Subcutaneous abdominal adipose tissue (tissue), 5 donors: ENCODE data around the gene ERI3.

ENCODE experiments used
- H3K27ac ChIP-seq: one replicate; pipeline ENCODE4 v1.7.0; 2013; ENCODE audit warnings: low read depth, mild to moderate bottlenecking, inconsistent platforms, low read length, moderate library complexity
- H3K27me3 ChIP-seq, 5 donors: one replicate each; pipeline ENCODE4 v1.7.0; 2013; ENCODE audit warnings: low read length in 5 of 5, inconsistent platforms in 1 of 5; ENCODE audit not compliant: control insufficient read depth in 5 of 5, insufficient read depth in 4 of 5
- H3K36me3 ChIP-seq, 5 donors: one replicate each; pipeline ENCODE4 v1.7.0; 2013; ENCODE audit warnings: low read length in 5 of 5; ENCODE audit not compliant: control insufficient read depth in 5 of 5, insufficient read depth in 5 of 5
- H3K4me1 ChIP-seq, 5 donors: one replicate each; pipeline ENCODE4 v1.7.0; 2013; ENCODE audit warnings: low read length in 5 of 5, mild to moderate bottlenecking in 3 of 5, moderate library complexity in 1 of 5; ENCODE audit not compliant: control insufficient read depth in 5 of 5, insufficient read depth in 5 of 5
- H3K4me3 ChIP-seq, 5 donors: one replicate each; pipeline ENCODE4 v1.7.0; 2013; ENCODE audit warnings: low read length in 5 of 5, low read depth in 1 of 5
- H3K9ac ChIP-seq, 5 donors: one replicate each; pipeline ENCODE4 v1.7.0; 2013; ENCODE audit warnings: low read length in 5 of 5, mild to moderate bottlenecking in 4 of 5, moderate library complexity in 3 of 5
- H3K9me3 ChIP-seq, 5 donors: one replicate each; pipeline ENCODE4 v1.7.0; 2013; ENCODE audit warnings: low read length in 5 of 5; ENCODE audit not compliant: control insufficient read depth in 5 of 5
- donor health status: healthy.
- donor health status: healthy.
- donor health status: healthy.
- donor health status: healthy.
- donor health status: healthy.

ERI3 gene

DNA sequence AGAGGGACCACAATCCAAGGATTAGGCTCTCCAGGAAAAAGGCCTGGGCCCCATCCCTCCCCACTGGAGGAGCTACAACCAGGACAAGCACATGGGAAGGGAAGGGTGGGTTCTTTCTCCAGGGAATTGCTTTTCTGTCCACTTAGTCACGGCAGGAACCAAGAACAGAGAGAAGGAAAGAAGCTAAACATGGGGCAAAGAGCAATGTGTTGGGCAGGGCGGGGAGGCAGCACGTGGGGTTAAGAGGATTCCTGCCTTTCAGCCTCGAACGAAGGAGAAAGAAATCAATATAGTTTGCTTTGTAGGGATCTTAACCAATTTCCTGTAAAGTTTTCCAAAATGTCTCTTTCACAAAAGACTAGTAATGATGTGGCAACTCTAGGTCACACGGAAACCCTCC lies 21.7 kb downstream of the ERI3 start:
- H3K36me3 ChIP-seq = peaks cover 27 to 53% (median 35%) of the 10 kb centered on the region in 5 donors
- H3K9me3 ChIP-seq = peaks cover 0 to 4% (median 0%) of the 10 kb centered on the region in 5 donors
- no peak overlapping the region for H3K9ac ChIP-seq

GRCh38 chr1:44332505-44332904 lies 22.6 kb downstream of the ERI3 start:
- H3K27ac ChIP-seq = no peak overlapping the region
- H3K9ac ChIP-seq = no peak overlapping the region
- peaks cover 21 to 44% (median 28%) of the 10 kb centered on the region in 5 donors for H3K36me3 ChIP-seq
- no peaks in the 10 kb centered on the region for H3K27me3 ChIP-seq
- no peaks in the 10 kb centered on the region for H3K9me3 ChIP-seq
- H3K4me3 ChIP-seq = no peak overlapping the region
- H3K4me1 ChIP-seq = peaks cover 0 to 21% (median 18%) of the 10 kb centered on the region in 5 donors

More for the DNA sequence above, 21.7 kb downstream of the ERI3 start:
- Histone ChIP-seq H3K4me3 (no peak overlapping the region), H3K4me1 (peaks cover 0 to 12% (median 11%) of the 10 kb centered on the region in 5 donors), H3K27ac (no peak overlapping the region), H3K27me3 (no peaks in the 10 kb centered on the region)

DNA sequence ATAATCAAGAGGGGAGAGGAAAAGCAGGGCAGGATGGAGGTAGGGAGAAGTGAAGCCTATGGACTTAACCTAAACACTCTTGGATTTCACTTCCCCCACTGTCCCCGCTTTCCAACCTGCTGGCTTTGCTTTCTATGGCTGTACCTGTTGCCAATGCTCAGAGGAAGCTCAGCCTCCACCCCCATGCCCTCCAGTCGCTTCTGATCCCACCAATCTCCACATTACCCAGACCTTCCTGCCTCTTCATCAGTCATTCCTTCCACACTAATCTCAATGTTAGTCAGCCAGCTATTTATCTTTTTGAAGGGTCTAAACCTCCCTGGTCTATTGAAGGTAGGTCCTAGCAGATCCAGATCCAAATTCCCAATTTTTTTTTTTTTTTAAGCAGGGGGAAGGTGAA lies 24.1 kb downstream of the ERI3 start:
- Histone ChIP-seq H3K27ac (no peak overlapping the region), H3K4me3 (no peak overlapping the region), H3K36me3 (peaks cover 10 to 29% (median 14%) of the 10 kb centered on the region in 5 donors), H3K9me3 (no peaks in the 10 kb centered on the region), H3K27me3 (no peaks in the 10 kb centered on the region), H3K4me1 (peaks cover 0 to 35% (median 30%) of the 10 kb centered on the region in 5 donors), H3K9ac (no peak overlapping the region)

DNA sequence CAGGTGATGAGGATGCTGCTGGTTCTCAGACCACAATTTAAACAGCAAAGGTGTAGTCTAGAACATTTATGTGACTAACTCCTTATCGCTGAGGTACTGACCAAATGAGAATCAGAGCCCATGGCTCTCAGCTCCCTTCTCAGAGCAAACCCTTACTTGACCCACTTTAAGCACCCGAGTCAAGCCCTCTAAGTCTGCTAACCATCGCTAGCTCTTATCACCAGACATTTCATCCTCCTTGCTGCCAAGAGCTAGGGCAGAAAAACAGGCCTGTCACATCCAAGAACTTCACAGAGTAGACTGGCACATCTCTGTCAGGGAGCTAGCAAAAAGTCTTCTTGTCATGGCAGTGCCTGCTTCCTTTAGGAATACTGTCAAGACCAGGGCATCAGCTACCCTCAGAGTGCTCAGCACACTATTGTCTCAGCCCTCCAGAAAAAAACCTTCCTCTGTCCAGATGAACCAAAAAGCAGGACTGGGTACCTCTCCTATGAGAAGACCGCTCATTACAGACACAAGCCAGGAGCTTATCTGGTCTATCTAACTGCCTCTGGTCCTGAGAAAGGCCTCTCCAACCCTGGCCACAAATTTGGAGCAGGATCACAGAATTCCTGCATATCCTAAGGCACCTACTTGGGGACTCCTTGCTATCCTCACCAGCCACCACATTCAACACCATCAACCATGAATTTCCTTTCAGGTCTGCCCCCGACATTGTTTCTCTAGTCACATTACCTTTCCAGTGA lies 26.2 kb downstream of the ERI3 start:
- Histone ChIP-seq H3K27ac (no peak overlapping the region), H3K9ac (no peak overlapping the region)

DNA sequence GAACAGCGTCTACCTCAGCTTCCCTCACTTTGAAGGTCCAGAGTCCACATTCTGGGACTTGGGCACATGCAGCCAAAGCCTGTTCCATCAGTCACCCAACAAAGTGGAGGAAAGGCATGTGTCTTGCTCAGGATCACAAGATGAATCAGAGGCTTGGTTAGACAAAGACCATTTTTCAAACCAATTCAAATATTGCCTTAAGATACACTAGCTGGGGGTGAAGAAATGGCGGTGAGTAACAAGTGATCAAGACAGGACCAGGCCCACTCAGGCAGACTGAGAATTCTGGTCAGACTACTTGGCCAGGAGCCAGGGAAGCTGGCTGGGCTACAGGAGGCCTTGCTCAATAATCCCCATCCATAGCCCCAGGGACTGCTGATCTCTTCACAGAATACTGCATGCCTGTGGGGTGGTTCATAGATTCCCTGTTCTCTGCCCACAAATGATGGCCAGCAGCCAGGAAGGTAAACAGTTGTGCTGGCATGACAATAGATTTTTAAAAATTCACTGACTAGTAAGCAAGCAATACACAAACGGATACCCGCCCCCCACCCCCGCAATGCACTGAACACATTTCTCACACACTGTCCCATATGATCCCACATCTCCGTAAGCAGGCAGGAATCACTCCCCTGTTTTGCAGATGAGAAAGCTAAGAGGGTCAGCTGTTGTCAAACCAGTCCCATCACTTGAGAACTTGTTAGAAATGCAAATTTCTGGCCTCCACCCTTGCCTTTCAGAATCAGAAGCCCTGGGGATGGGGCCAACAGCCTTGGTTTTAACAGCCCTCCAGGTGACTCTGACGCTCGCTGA lies 27.2 kb downstream of the ERI3 start:
- Histone ChIP-seq H3K36me3 (peaks cover 0 to 7% (median 6%) of the 10 kb centered on the region in 5 donors), H3K4me3 (no peak overlapping the region), H3K9me3 (no peaks in the 10 kb centered on the region), H3K27ac (peak overlapping the region; percentile 78), H3K9ac (no peak overlapping the region), H3K27me3 (no peaks in the 10 kb centered on the region), H3K4me1 (peaks cover 4 to 48% (median 30%) of the 10 kb centered on the region in 5 donors)

More for the DNA sequence above, 26.2 kb downstream of the ERI3 start:
- Histone ChIP-seq H3K36me3 (peaks cover 0 to 12% (median 4%) of the 10 kb centered on the region in 5 donors), H3K4me3 (no peak overlapping the region), H3K9me3 (no peaks in the 10 kb centered on the region), H3K4me1 (peaks cover 4 to 39% (median 30%) of the 10 kb centered on the region in 5 donors), H3K27me3 (no peaks in the 10 kb centered on the region)

DNA sequence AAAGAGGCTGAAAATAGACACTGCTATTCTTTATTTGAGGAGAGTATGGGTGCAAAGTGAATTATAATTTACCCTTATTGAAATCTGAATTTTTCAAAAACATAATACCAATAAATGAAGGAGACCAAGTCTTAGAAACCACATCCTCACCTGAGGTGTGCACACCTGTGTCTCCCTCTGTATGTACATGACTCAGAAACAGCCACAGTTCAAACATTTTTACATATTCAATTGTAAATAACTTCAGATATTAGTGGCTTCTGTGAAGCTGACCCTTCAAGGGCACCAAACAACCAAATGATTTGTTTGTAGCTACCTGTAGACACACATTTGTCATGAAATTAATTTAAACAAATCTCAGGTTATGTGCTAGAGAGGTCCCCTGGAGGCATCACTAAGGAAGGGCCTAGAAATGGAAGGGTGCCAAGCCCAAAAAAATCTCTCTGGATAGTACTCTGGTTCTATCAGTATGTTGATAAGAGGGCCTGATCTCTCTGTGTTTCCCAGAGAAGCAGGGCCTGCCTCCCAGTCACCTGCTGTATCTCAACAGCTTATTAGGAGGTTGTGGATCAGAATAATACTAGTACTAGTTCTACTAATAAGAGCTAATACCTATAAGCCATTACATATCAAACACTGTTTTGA lies 28.1 kb downstream of the ERI3 start:
- Histone ChIP-seq H3K27ac (peak overlapping the region; percentile 78), H3K4me1 (peaks cover 4 to 50% (median 30%) of the 10 kb centered on the region in 5 donors), H3K27me3 (no peaks in the 10 kb centered on the region), H3K36me3 (peaks cover 0 to 7% (median 0%) of the 10 kb centered on the region in 5 donors), H3K9me3 (no peaks in the 10 kb centered on the region), H3K4me3 (no peak overlapping the region), H3K9ac (no peak overlapping the region)

GRCh38 chr1:44326024-44326701 lies 28.9 kb downstream of the ERI3 start:
- no peak overlapping the region for H3K27ac ChIP-seq
- peaks cover 4 to 42% (median 23%) of the 10 kb centered on the region in 5 donors for H3K4me1 ChIP-seq
- H3K9ac ChIP-seq = no peak overlapping the region
- H3K9me3 ChIP-seq = no peaks in the 10 kb centered on the region
- peaks cover 0 to 6% (median 0%) of the 10 kb centered on the region in 5 donors for H3K36me3 ChIP-seq
- no peak overlapping the region for H3K4me3 ChIP-seq
- H3K27me3 ChIP-seq = no peaks in the 10 kb centered on the region

- Histone ChIP-seq H3K27me3 (no peaks in the 10 kb centered on the region), H3K36me3 (peaks cover 0 to 18% (median 10%) of the 10 kb centered on the region in 5 donors), H3K27ac (no peak overlapping the region), H3K4me3 (no peak overlapping the region), H3K4me1 (peaks cover 4 to 40% (median 23%) of the 10 kb centered on the region in 5 donors), H3K9me3 (no peaks in the 10 kb centered on the region), H3K9ac (no peak overlapping the region)
Measured at GRCh38 chr1:44323947-44324346, 31.1 kb downstream of the ERI3 start.

DNA sequence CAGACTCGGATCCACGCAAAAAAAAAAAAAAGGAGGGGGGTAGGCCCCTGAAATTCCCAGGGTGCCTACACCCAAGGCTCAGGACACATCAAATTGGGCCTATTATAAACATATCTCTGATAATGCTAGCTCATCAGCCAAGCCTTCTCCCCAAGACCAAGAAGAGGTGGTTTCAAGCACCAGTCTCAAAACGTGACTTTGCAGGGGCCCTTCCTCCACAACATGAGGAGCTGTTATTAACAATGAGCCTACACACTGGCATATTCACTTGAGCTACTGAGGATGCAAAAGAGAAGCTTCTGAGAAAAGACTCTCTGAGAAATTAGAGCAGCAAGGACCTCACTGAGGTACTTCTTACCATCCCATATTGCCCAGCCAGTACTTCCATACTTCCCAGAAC lies 32.7 kb downstream of the ERI3 start:
- H3K27ac ChIP-seq = no peak overlapping the region
- peaks cover 0 to 27% (median 18%) of the 10 kb centered on the region in 5 donors for H3K36me3 ChIP-seq
- H3K4me3 ChIP-seq = no peak overlapping the region
- H3K4me1 ChIP-seq = peaks cover 3 to 27% (median 10%) of the 10 kb centered on the region in 5 donors
- no peaks in the 10 kb centered on the region for H3K9me3 ChIP-seq
- no peak overlapping the region for H3K9ac ChIP-seq
- H3K27me3 ChIP-seq = no peaks in the 10 kb centered on the region
